Astrocyte (in vitro differentiated cells and primary cell): ENCODE results near the gene PGP. TPM values are rescaled to one million over a fixed set of nuclear protein-coding genes. Genes with fewer than 3 reads are reported as not detected.

Experiments used
- DNase-seq: peaks from one replicate; pipeline ENCODE4 v3.0.0-alpha.2; 2010; ENCODE audit warnings: low read depth
- FAIRE-seq: peaks from 2 replicates; lab custom pipeline; 2011; peaks lifted over from hg19 to GRCh38; lab: Jason Lieb, UNC
- H2AFZ ChIP-seq: 2 replicates; pipeline ENCODE4 v1.6.0; 2012; ENCODE audit warnings: low read depth, low read length, inconsistent platforms
- H3K27ac ChIP-seq: 2 replicates; pipeline ENCODE4 v1.5.1; 2011; ENCODE audit warnings: low read depth, low read length, inconsistent platforms
- H3K27me3 ChIP-seq: 2 replicates; pipeline ENCODE4 v1.6.0; 2011; ENCODE audit warnings: low read length, inconsistent platforms; ENCODE audit not compliant: insufficient read depth
- H3K36me3 ChIP-seq: 2 replicates; pipeline ENCODE4 v1.5.1; 2011; ENCODE audit warnings: low read length, inconsistent platforms; ENCODE audit not compliant: insufficient read depth
- H3K4me1 ChIP-seq: 2 replicates; pipeline ENCODE4 v1.5.1; 2011; ENCODE audit warnings: low read length, inconsistent platforms; ENCODE audit not compliant: insufficient read depth
- H3K4me2 ChIP-seq: 2 replicates; pipeline ENCODE4 v1.6.0; 2012; ENCODE audit warnings: low read length, inconsistent platforms
- H3K4me3 ChIP-seq: 2 replicates; pipeline ENCODE4 v1.5.1; 2011; ENCODE audit warnings: low read depth, mild to moderate bottlenecking, low read length, inconsistent platforms; ENCODE audit not compliant: insufficient read depth
- H3K79me2 ChIP-seq: 2 replicates; pipeline ENCODE4 v1.6.0; 2012; ENCODE audit warnings: mild to moderate bottlenecking, low read length, inconsistent platforms; ENCODE audit not compliant: insufficient read depth
- H3K9ac ChIP-seq: 2 replicates; pipeline ENCODE4 v1.6.0; 2012; ENCODE audit warnings: mild to moderate bottlenecking, low read length, inconsistent platforms
- H3K9me3 ChIP-seq: 2 replicates; pipeline ENCODE4 v1.5.1; 2012; ENCODE audit warnings: low read depth, mild to moderate bottlenecking, low read length, inconsistent platforms; ENCODE audit not compliant: insufficient read depth
- H4K20me1 ChIP-seq: 2 replicates; pipeline ENCODE4 v1.6.0; 2012; ENCODE audit warnings: low read length, inconsistent platforms; ENCODE audit not compliant: insufficient read depth
- H3K27ac Mint-ChIP-seq: one replicate; pipeline ENCODE4 v1.8.0; 2021; ENCODE audit warnings: mild to moderate bottlenecking, mixed read lengths; ENCODE audit not compliant: unreplicated experiment
- H3K27me3 Mint-ChIP-seq: one replicate; pipeline ENCODE4 v1.8.0; 2021; ENCODE audit warnings: low read depth, mixed read lengths; ENCODE audit not compliant: unreplicated experiment
- H3K36me3 Mint-ChIP-seq: one replicate; pipeline ENCODE4 v1.8.0; 2021; ENCODE audit warnings: low read depth, mixed read lengths; ENCODE audit not compliant: unreplicated experiment
- H3K4me1 Mint-ChIP-seq: one replicate; pipeline ENCODE4 v1.8.0; 2021; ENCODE audit warnings: low read depth, mixed read lengths; ENCODE audit not compliant: unreplicated experiment
- H3K4me3 Mint-ChIP-seq: one replicate; pipeline ENCODE4 v1.8.0; 2021; ENCODE audit warnings: mild to moderate bottlenecking, moderate library complexity, mixed read lengths; ENCODE audit not compliant: unreplicated experiment
- H3K9me3 Mint-ChIP-seq: one replicate; pipeline ENCODE4 v1.8.0; 2021; ENCODE audit warnings: mild to moderate bottlenecking, mixed read lengths; ENCODE audit not compliant: unreplicated experiment
- CTCF ChIP-seq: IDR thresholded peaks from 2 replicates; pipeline ENCODE4 v1.5.1; 2011; ENCODE audit warnings: low read depth, mild to moderate bottlenecking, inconsistent platforms, low read length, moderate library complexity; ENCODE audit not compliant: insufficient read depth
- EZH2 ChIP-seq: IDR thresholded peaks from 2 replicates; pipeline ENCODE4 v1.6.1; 2012; ENCODE audit warnings: mild to moderate bottlenecking, low read length, inconsistent platforms; ENCODE audit not compliant: insufficient read depth
- total RNA-seq: library from RNA; stranded (reverse); gene quantifications from 2 replicates; pipeline ENCODE4 v1.2.1, GENCODE V29; 2021

PGP gene
- total RNA-seq, 1 donor from 2014 or later: 21.1 TPM

GRCh38 chr16:2205967-2206313 is 8.7 kb downstream of the PGP start:
- FAIRE-seq: no peak
- peaks cover 4% of the 10 kb centered on the region for H3K4me1 Mint-ChIP-seq
- Histone ChIP-seq H3K4me2 (peak overlapping the region; percentile 100), H3K27me3 (no peaks in the 10 kb centered on the region), H3K4me3 (peak overlapping the region; percentile 81), H3K4me1 (peaks cover 11% of the 10 kb centered on the region), H3K36me3 (no peaks in the 10 kb centered on the region), H3K9me3 (no peaks in the 10 kb centered on the region), H4K20me1 (peaks cover 8% of the 10 kb centered on the region), H3K9ac (peak overlapping the region; percentile 96), H2AFZ (peak overlapping the region; percentile 96), H3K79me2 (peaks cover 18% of the 10 kb centered on the region), H3K27ac (peak overlapping the region; percentile 95)
- peak overlapping the region; percentile 4 for H3K27ac Mint-ChIP-seq
- peak overlapping the region; percentile 81 for H3K4me3 Mint-ChIP-seq
- peaks cover 4% of the 10 kb centered on the region for H3K36me3 Mint-ChIP-seq
- no peak for DNase-seq
- H3K9me3 Mint-ChIP-seq: peaks cover 7% of the 10 kb centered on the region
- TF ChIP-seq CTCF (no peak), EZH2 (no peak)
- H3K27me3 Mint-ChIP-seq: peaks cover 9% of the 10 kb centered on the region

GRCh38 chr16:2205104-2205966 is 9.3 kb downstream of the PGP start, which contains the start of gene MLST8:
Gene MLST8, plus strand, starts transcription at chr16:2205454. Its CDS starts 632 bp downstream, at chr16:2206086.
- Mint-ChIP-seq H3K9me3 (peaks cover 7% of the 10 kb centered on the region), H3K36me3 (peaks cover 4% of the 10 kb centered on the region), H3K27ac (peak within 1 kb of the TSS; percentile 4), H3K4me3 (peak within 1 kb of the TSS; percentile 90), H3K4me1 (peaks cover 4% of the 10 kb centered on the region), H3K27me3 (peaks cover 14% of the 10 kb centered on the region)
- DNase-seq (peak; percentile 68), FAIRE-seq (no peak)
- peak within 1 kb of the TSS; percentile 95 for H3K27ac ChIP-seq
- peaks cover 18% of the 10 kb centered on the region for H3K79me2 ChIP-seq
- H3K27me3 ChIP-seq: no peaks in the 10 kb centered on the region
- no peaks in the 10 kb centered on the region for H3K9me3 ChIP-seq
- H3K9ac ChIP-seq: peak within 1 kb of the TSS; percentile 96
- peak within 1 kb of the TSS; percentile 100 for H3K4me2 ChIP-seq
- H2AFZ ChIP-seq: peak within 1 kb of the TSS; percentile 96
- H3K36me3 ChIP-seq: no peaks in the 10 kb centered on the region
- peak within 1 kb of the TSS; percentile 81 for H3K4me3 ChIP-seq
- TF ChIP-seq CTCF: no peak
- no peak for TF ChIP-seq EZH2
- peaks cover 11% of the 10 kb centered on the region for H3K4me1 ChIP-seq
- peaks cover 2% of the 10 kb centered on the region for H4K20me1 ChIP-seq
